ENCODE measurements around the gene SEC62.

DNA sequence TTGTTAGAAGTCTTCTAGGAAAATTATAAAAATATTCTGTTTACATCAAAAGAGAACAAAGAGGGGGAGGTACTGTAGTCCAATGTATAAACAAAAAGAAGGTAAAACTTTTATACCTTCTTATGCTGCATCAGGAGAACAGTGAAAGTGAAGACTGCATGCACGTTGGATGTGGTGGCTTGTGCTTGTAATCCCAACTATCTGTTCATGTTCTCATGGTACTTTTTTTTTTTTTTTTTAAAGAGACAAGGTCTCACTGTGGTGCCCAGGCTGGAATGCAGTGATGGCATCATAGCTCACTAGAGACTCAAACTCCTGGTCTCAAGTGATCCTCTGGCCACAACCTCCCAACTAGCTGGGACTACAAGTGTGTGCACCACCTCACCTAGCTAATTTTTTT, 4.2 kb downstream of the SEC62 start:
- TF ChIP-seq, protein P1, sequence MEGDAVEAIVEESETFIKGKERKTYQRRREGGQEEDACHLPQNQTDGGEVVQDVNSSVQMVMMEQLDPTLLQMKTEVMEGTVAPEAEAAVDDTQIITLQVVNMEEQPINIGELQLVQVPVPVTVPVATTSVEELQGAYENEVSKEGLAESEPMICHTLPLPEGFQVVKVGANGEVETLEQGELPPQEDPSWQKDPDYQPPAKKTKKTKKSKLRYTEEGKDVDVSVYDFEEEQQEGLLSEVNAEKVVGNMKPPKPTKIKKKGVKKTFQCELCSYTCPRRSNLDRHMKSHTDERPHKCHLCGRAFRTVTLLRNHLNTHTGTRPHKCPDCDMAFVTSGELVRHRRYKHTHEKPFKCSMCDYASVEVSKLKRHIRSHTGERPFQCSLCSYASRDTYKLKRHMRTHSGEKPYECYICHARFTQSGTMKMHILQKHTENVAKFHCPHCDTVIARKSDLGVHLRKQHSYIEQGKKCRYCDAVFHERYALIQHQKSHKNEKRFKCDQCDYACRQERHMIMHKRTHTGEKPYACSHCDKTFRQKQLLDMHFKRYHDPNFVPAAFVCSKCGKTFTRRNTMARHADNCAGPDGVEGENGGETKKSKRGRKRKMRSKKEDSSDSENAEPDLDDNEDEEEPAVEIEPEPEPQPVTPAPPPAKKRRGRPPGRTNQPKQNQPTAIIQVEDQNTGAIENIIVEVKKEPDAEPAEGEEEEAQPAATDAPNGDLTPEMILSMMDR (conservative IDR thresholded peaks at IDR 0.05), result no peak
- no peak for TF ChIP-seq ZFX (IDR thresholded peaks at IDR 0.05)
